Stomach (tissue), 4 donors: ENCODE measurements around the gene POMT2.

Experiments used
- CTCF ChIP-seq, 7 experiments: fragments of 450-650 bp in 4 of 7; fragments of 200-600 bp in 3 of 7; sonication (generic) in 3 of 7; IDR thresholded peaks; one replicate each; pipeline ENCODE4 v1.5.1; 2016 to 2019; ENCODE audit warnings: antibody characterized with exemption in 7 of 7, control low read depth in 2 of 7, mild to moderate bottlenecking in 1 of 7
- EP300 ChIP-seq: sonication (generic); formaldehyde crosslinking; IDR thresholded peaks from one replicate; pipeline ENCODE4 v1.6.1; 2017; ENCODE audit warnings: antibody characterized with exemption
- POLR2A ChIP-seq, 4 donors: fragments of 450-650 bp; IDR thresholded peaks; one replicate each; pipeline ENCODE4 v1.6.1; 2016; ENCODE audit warnings: antibody characterized with exemption in 4 of 4, control low read depth in 2 of 4, mild to moderate bottlenecking in 1 of 4, moderate library complexity in 1 of 4

- TF ChIP-seq CTCF (IDR thresholded peaks at IDR 0.05) (no peak), POLR2A (IDR thresholded peaks at IDR 0.05) (no peak), EP300 (no peak)
Measured at GRCh38 chr14:77250927-77251326, 69.8 kb downstream of the POMT2 start.
